ENCODE measurements around the gene ATG4A. TPM values are rescaled to one million over a fixed set of nuclear protein-coding genes. Genes with fewer than 3 reads are reported as not detected.
A peak's percentile ranks its signal among the peaks of the same experiment; 100 is the strongest.

The ATG4A gene, protein sequence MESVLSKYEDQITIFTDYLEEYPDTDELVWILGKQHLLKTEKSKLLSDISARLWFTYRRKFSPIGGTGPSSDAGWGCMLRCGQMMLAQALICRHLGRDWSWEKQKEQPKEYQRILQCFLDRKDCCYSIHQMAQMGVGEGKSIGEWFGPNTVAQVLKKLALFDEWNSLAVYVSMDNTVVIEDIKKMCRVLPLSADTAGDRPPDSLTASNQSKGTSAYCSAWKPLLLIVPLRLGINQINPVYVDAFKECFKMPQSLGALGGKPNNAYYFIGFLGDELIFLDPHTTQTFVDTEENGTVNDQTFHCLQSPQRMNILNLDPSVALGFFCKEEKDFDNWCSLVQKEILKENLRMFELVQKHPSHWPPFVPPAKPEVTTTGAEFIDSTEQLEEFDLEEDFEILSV
- total RNA-seq = 1 to 10 TPM; 3.8 to 9.1 (median 6.5) TPM

DNA sequence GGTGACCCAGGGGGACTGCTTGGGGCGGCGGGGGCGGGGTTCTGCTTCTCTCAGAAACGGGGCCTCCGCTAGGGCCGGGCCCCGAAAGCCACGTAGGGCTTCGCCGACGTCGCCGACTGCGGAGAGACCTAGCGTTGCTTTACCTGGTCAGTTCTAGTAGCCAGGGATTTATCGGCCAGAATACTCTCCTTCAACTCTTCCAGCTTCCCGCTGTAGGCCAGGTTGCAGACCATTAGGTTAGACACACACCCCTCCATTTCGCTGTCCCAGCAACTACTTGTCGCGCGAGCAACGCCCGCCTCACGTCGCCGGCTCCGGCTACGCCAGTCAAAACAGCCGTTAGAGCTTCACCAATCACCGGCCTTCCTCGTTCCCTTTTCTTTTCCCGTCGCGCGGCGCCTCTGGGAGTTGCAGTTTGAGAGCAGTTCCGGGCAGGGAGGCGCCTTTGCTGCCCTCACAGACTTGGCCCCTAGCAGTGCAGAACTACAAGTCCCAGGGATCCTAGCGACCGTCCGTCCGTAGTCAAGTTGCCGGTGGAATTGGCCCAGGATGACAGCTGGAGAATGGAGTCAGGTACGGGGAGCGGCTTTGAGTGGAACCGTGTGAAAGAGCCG lies at the start of gene ATG4A, which contains the start of gene PSMD10:
ATG4A (plus strand) TSS at position 515 of the 614 bp plus-strand sequence; CDS start at position 564, 49 bp downstream.
PSMD10 (minus strand) TSS at position 279 of the 614 bp plus-strand sequence; CDS start at position 257, 22 bp downstream.
- 0 to 40% methylated on average over 31 to 47 of the region's 47 CpGs for WGBS, 2 donors
- intact Hi-C loops (cut with DNase I; ENCODE audit: low total_unique reads) = no loop called here
- H3K4me3 ChIP-seq (ENCODE audit: low read depth, poor library complexity, severe bottlenecking) = peak within 1 kb of the TSS; percentile 50
- DNase-seq (ENCODE audit: low spot score in 2 of 2) = peak; percentile 93 to 98
- TF ChIP-seq POLR2A (IDR thresholded peaks at IDR 0.05) = peak in 1 of 2 donors; percentile 50
- TF ChIP-seq, protein P1, sequence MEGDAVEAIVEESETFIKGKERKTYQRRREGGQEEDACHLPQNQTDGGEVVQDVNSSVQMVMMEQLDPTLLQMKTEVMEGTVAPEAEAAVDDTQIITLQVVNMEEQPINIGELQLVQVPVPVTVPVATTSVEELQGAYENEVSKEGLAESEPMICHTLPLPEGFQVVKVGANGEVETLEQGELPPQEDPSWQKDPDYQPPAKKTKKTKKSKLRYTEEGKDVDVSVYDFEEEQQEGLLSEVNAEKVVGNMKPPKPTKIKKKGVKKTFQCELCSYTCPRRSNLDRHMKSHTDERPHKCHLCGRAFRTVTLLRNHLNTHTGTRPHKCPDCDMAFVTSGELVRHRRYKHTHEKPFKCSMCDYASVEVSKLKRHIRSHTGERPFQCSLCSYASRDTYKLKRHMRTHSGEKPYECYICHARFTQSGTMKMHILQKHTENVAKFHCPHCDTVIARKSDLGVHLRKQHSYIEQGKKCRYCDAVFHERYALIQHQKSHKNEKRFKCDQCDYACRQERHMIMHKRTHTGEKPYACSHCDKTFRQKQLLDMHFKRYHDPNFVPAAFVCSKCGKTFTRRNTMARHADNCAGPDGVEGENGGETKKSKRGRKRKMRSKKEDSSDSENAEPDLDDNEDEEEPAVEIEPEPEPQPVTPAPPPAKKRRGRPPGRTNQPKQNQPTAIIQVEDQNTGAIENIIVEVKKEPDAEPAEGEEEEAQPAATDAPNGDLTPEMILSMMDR (IDR thresholded peaks at IDR 0.05) = no peak

DNA sequence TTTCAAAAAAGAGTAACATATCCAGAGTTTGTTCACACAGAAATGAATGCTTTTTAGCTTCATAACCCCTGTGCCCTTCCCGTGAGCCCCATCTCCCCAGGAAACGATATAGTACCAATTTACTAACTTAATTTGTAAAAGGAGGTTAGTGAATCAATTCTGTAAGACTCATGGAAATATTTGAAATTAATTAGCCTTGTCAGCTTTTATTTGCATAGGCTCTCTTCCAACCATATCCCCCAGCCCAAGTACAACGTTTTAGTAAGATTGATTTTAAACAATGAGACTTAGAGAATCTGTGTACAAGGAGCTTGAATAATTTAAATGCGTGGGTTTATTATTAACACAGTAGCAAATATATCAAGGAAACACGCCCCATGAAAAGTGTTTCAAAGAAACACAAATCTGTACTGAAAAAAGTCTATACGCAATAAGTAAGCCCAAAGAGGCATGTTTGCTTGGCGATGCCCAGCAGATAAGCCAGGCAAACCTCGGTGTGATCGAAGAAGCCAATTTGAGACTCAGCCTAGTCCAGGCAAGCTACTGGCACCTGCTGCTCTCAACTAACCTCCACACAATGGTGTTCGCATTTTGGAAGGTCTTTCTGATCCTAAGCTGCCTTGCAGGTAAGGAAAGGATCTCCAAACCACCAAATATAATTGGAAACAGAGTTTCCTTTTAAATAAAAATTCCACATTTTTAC lies 46.9 kb upstream of the ATG4A start, which contains the start of gene VSIG1:
VSIG1 (plus strand) TSS at position 512 of the 703 bp plus-strand sequence; CDS start at position 578, 66 bp downstream.
- 75 to 87% methylated on average over 10 of the region's 10 CpGs for WGBS, 2 donors
- TF ChIP-seq, protein P1 (IDR thresholded peaks at IDR 0.05) = no peak
- no peak for TF ChIP-seq POLR2A (IDR thresholded peaks at IDR 0.05)
- DNase-seq (ENCODE audit: low spot score in 2 of 2) = no peak
- intact Hi-C loops (cut with DNase I; ENCODE audit: low total_unique reads) = no loop called here
- no peak within 1 kb of the TSS for H3K4me3 ChIP-seq (ENCODE audit: low read depth, poor library complexity, severe bottlenecking)

DNA sequence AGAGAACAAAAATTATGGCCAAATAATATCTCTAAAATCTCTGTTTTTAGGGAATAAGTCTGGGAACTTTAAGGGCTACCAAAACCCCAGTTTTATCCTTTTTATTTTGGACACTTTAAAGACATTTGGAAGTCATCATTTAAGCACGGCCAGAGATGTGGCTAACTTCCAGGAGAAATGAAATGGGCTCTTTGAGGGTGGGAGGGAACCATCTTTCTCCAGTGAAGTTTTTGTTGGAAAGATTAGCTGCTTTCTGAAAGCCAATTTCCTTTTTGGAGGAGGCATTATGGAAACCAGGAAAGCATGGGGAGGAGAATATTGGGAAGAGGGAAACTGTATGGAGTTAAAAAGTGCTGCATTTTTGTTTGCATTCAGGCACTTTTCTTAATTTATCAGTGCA lies 41.9 kb upstream of the ATG4A start:
- H3K4me3 ChIP-seq (ENCODE audit: low read depth, poor library complexity, severe bottlenecking) = no peak overlapping the region
- no peak for DNase-seq (ENCODE audit: low spot score in 2 of 2)
- intact Hi-C loops (cut with DNase I; ENCODE audit: low total_unique reads) = no loop called here
- 37 to 38% methylated on average over 1 of the region's 1 CpG for WGBS, 2 donors
- TF ChIP-seq POLR2A (IDR thresholded peaks at IDR 0.05) = no peak
- TF ChIP-seq, protein P1 (IDR thresholded peaks at IDR 0.05) = no peak

DNA sequence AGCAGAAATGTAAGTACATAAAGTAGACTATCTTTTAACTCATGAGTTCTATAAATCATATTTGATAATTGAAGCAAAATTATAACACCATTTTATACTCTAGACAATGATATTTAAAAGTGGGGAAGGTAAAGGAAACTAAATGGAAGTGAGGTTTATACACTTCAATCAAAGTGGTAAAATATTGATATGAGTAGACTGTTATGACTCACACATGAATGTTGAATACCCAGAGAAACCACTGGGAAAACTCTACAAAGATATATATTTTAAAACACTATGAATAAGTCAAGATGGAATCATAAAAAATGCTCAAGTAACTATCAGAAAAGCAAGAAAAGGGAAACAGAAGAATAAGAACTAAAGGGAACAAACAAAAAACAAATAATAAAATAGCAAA lies 38.4 kb upstream of the ATG4A start:
- TF ChIP-seq POLR2A (IDR thresholded peaks at IDR 0.05) = no peak
- TF ChIP-seq, protein P1 (IDR thresholded peaks at IDR 0.05) = no peak
- intact Hi-C loops (cut with DNase I; ENCODE audit: low total_unique reads) = no loop called here
- H3K4me3 ChIP-seq (ENCODE audit: low read depth, poor library complexity, severe bottlenecking) = no peak overlapping the region
- DNase-seq (ENCODE audit: low spot score in 2 of 2) = no peak

DNA sequence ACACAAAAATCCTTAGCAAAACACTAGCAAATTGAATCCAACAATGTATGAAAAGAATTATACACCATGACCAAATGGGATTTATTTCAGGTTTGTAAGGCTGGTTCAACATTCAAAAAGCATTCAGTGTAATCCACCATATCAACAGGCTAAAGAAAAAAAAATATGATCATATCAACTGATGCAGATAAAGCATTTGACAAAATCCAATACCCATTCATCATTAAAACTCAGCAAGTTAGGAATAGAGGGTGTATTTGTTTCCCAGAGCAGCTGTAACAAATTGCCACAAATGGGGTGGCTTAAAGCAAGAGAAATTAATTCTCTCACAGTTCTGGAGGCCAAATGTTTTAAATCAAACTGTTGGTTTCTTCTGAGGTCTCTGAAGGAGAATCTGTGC lies 36.0 kb upstream of the ATG4A start:
- no peak for DNase-seq (ENCODE audit: low spot score in 2 of 2)
- H3K4me3 ChIP-seq (ENCODE audit: low read depth, poor library complexity, severe bottlenecking) = no peak overlapping the region
- intact Hi-C loops (cut with DNase I; ENCODE audit: low total_unique reads) = no loop called here
- TF ChIP-seq, protein P1 (IDR thresholded peaks at IDR 0.05) = no peak
- TF ChIP-seq POLR2A (IDR thresholded peaks at IDR 0.05) = no peak
